Suprapubic skin (tissue), 4 donors: ENCODE data around the gene TSC22D4.

Source experiments
- EP300 ChIP-seq: sonication (generic); formaldehyde crosslinking; IDR thresholded peaks from one replicate; pipeline ENCODE4 v1.6.1; 2017; ENCODE audit warnings: antibody characterized with exemption
- POLR2A ChIP-seq, 2 donors: fragments of 450-650 bp; IDR thresholded peaks; one replicate each; pipeline ENCODE4 v1.6.1; 2017; ENCODE audit warnings: antibody characterized with exemption in 2 of 2, mild to moderate bottlenecking in 2 of 2, moderate library complexity in 2 of 2
- POLR2AphosphoS5 ChIP-seq, 3 donors: sonication (generic); formaldehyde crosslinking; IDR thresholded peaks; one replicate each; pipeline ENCODE4 v1.6.1; 2017; ENCODE audit warnings: antibody characterized with exemption in 3 of 3
- TF ChIP-seq, protein P1 (sequence below), 2 donors: fragments of 200-600 bp in 1 of 2; fragments of 450-650 bp in 1 of 2; sonication (generic) in 1 of 2; IDR thresholded peaks; one replicate each; pipeline ENCODE4 v1.5.1; 2016 to 2019; ENCODE audit warnings: antibody characterized with exemption in 2 of 2, mild to moderate bottlenecking in 1 of 2, moderate library complexity in 1 of 2

DNA sequence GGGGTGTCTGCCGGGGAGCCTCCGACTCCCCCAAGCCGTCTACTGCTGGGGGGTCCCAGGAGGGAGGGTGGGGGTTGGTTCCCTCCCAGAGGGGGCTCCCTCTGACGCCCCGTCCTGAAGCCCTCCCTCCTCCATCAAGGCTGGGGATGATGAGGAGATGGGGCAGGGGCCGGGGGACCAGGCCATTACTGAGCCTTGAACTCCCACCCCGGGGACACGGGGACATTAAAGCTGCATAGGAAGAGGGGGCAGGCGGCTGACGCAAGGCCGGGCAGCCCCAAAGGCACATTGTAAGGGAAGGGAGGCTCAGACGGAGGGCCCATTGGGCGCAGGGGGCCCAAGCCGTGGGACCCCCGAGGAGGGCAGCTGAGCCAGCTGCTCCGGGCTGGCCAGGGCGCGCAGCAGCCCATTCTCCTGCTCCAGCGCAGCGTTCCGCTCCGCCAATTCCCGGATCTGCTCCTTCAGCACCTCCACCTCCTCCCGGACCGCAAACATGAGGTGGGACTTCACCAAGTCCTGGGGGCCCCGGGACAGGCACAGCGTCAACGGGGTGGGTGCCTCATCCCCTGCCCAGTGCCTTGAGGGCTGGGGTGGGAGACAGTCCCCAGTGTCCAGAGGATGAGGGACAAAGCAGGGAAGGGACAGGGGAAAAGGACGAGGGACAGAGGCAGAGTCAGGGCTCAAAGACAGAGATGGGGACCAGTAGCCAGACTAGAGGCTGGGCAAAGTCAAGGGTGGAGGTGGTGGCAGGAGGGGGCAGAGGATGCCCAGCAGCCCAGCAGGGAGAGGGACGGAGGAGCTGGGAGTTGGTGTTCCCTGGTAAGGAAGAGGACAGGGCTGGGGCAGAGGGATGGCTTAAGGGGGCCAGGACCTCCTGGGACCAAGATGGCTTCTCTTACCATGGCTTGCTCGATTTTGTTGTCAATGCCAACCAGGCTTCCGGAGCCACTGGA is 12.1 kb downstream of the TSC22D4 start:
- TF ChIP-seq, protein P1, sequence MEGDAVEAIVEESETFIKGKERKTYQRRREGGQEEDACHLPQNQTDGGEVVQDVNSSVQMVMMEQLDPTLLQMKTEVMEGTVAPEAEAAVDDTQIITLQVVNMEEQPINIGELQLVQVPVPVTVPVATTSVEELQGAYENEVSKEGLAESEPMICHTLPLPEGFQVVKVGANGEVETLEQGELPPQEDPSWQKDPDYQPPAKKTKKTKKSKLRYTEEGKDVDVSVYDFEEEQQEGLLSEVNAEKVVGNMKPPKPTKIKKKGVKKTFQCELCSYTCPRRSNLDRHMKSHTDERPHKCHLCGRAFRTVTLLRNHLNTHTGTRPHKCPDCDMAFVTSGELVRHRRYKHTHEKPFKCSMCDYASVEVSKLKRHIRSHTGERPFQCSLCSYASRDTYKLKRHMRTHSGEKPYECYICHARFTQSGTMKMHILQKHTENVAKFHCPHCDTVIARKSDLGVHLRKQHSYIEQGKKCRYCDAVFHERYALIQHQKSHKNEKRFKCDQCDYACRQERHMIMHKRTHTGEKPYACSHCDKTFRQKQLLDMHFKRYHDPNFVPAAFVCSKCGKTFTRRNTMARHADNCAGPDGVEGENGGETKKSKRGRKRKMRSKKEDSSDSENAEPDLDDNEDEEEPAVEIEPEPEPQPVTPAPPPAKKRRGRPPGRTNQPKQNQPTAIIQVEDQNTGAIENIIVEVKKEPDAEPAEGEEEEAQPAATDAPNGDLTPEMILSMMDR (IDR thresholded peaks at IDR 0.05), result no peak
- TF ChIP-seq POLR2A (IDR thresholded peaks at IDR 0.05), result no peak
- TF ChIP-seq EP300, result no peak
- no peak for TF ChIP-seq POLR2AphosphoS5 (IDR thresholded peaks at IDR 0.05)
